Neural crest cell (in vitro differentiated cells): ENCODE measurements around the gene SASH1. TPM values are rescaled to one million over a fixed set of nuclear protein-coding genes. Genes with fewer than 3 reads are reported as not detected.

Source experiments
- DNase-seq: peaks from one replicate; pipeline ENCODE4 v3.0.0; 2021; ENCODE audit warnings: low read depth, mixed read lengths, low spot score
- H3K27ac Mint-ChIP-seq: one replicate; pipeline ENCODE4 v1.8.0; 2021; ENCODE audit warnings: mild to moderate bottlenecking, mixed read lengths; ENCODE audit not compliant: unreplicated experiment
- H3K27me3 Mint-ChIP-seq: 2 replicates; pipeline ENCODE4 v1.8.0; 2021; ENCODE audit warnings: low read depth, mild to moderate bottlenecking, mixed read lengths
- H3K36me3 Mint-ChIP-seq: 2 replicates; pipeline ENCODE4 v1.8.0; 2021; ENCODE audit warnings: low read depth, mild to moderate bottlenecking, mixed read lengths
- H3K4me1 Mint-ChIP-seq: 2 replicates; pipeline ENCODE4 v1.8.0; 2021; ENCODE audit warnings: mixed read lengths
- H3K4me3 Mint-ChIP-seq: one replicate; pipeline ENCODE4 v1.8.0; 2021; ENCODE audit warnings: mild to moderate bottlenecking, mixed read lengths
- H3K9me3 Mint-ChIP-seq: 2 replicates; pipeline ENCODE4 v1.8.0; 2021; ENCODE audit warnings: mixed read lengths
- total RNA-seq: library from RNA; stranded (reverse); gene quantifications from 2 replicates; pipeline ENCODE4 v1.2.1, GENCODE V29; 2021
- TF ChIP-seq, protein P1 (sequence below): fragments of 200-600 bp; sonication (generic); conservative IDR thresholded peaks from 2 replicates; pipeline ENCODE4 v1.5.0; 2021; ENCODE audit warnings: antibody characterized with exemption, mild to moderate bottlenecking

The SASH1 gene
- total RNA-seq, 1 donor from 2014 or later: 90.0 TPM

GRCh38 chr6:148590883-148591282, 248.2 kb downstream of the SASH1 start:
- Mint-ChIP-seq H3K4me3 (no peak overlapping the region), H3K36me3 (peaks cover 12% of the 10 kb centered on the region), H3K27me3 (no peaks in the 10 kb centered on the region), H3K9me3 (peaks cover 23% of the 10 kb centered on the region), H3K27ac (no peak overlapping the region), H3K4me1 (peaks cover 4% of the 10 kb centered on the region)
- TF ChIP-seq, protein P1, sequence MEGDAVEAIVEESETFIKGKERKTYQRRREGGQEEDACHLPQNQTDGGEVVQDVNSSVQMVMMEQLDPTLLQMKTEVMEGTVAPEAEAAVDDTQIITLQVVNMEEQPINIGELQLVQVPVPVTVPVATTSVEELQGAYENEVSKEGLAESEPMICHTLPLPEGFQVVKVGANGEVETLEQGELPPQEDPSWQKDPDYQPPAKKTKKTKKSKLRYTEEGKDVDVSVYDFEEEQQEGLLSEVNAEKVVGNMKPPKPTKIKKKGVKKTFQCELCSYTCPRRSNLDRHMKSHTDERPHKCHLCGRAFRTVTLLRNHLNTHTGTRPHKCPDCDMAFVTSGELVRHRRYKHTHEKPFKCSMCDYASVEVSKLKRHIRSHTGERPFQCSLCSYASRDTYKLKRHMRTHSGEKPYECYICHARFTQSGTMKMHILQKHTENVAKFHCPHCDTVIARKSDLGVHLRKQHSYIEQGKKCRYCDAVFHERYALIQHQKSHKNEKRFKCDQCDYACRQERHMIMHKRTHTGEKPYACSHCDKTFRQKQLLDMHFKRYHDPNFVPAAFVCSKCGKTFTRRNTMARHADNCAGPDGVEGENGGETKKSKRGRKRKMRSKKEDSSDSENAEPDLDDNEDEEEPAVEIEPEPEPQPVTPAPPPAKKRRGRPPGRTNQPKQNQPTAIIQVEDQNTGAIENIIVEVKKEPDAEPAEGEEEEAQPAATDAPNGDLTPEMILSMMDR: no peak
- no peak for DNase-seq

- Mint-ChIP-seq H3K4me3 (no peak overlapping the region), H3K27me3 (no peaks in the 10 kb centered on the region), H3K36me3 (peaks cover 6% of the 10 kb centered on the region), H3K4me1 (peaks cover 4% of the 10 kb centered on the region), H3K9me3 (peaks cover 15% of the 10 kb centered on the region), H3K27ac (no peak overlapping the region)
- TF ChIP-seq, protein P1: no peak
- DNase-seq: no peak
Observed at GRCh38 chr6:148591656-148592055, 249.0 kb downstream of the SASH1 start.

DNA sequence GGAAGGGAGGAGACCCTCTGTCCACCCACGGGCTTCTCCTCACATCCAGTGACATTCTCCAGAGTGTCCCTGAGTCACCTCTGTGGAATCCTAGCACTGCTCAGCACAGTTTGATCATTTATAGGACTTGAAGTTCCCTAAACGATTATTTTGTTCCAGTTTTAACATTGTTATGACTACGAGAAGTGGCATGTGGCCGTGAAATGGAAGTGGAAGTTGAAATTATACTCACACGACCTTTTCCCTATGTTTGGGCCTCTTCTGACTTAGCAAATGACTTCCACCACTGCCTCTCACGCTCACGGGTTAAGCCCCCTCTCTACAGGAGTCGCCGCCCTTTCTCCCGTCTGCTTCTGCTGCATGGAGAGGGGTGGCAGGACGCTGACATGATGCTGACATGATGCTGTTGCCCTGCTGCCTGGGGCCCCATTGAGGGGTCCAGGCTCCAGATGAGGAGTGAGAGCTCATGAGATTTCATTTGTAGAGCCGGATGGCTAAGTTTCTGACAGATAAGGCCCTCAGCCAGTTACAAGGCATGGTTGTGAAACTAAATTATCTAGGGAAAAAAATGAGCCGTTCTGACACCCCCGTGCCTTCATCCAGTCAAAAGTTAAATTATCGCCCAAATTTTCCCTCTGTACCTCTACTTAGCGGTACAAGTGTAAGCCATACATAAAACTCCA, 250.6 kb downstream of the SASH1 start:
- Mint-ChIP-seq H3K27ac (no peak overlapping the region), H3K27me3 (no peaks in the 10 kb centered on the region), H3K4me1 (peaks cover 4% of the 10 kb centered on the region), H3K4me3 (no peak overlapping the region), H3K36me3 (peaks cover 2% of the 10 kb centered on the region), H3K9me3 (peaks cover 8% of the 10 kb centered on the region)
- DNase-seq: no peak
- TF ChIP-seq, protein P1: no peak

DNA sequence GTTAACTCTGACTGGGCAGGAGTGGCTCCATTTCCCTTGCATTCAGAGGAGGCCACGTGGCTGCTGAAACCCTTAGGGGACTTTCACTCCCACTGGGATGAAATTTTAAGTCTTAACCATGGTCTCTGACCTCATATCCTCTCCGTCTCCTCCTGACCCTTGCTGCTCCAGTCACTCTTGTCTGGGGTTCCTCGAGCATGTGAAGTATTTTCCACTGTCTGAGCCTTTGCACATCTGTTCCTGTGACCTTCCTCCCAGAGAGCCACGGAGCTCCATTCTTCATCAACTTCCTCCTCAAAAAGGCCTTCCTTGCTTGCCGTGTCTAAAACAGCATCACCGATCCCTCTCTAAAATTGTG, 251.2 kb downstream of the SASH1 start:
- no peaks in the 10 kb centered on the region for H3K27me3 Mint-ChIP-seq
- H3K9me3 Mint-ChIP-seq: peaks cover 8% of the 10 kb centered on the region
- H3K36me3 Mint-ChIP-seq: peaks cover 2% of the 10 kb centered on the region
- no peak for DNase-seq
- H3K4me3 Mint-ChIP-seq: no peak overlapping the region
- TF ChIP-seq, protein P1: no peak
- H3K27ac Mint-ChIP-seq: no peak overlapping the region
- H3K4me1 Mint-ChIP-seq: peaks cover 4% of the 10 kb centered on the region

GRCh38 chr6:148595550-148595949, 252.9 kb downstream of the SASH1 start:
- Mint-ChIP-seq H3K9me3 (no peaks in the 10 kb centered on the region), H3K4me3 (no peak overlapping the region), H3K4me1 (peaks cover 12% of the 10 kb centered on the region)

More at GRCh38 chr6:148595550-148595949, 252.9 kb downstream of the SASH1 start:
- Mint-ChIP-seq H3K27me3 (no peaks in the 10 kb centered on the region), H3K27ac (no peak overlapping the region), H3K36me3 (no peaks in the 10 kb centered on the region)
- DNase-seq: no peak
- TF ChIP-seq, protein P1: no peak
